GM18526 (cell line): ENCODE data around the gene LMNA.

ENCODE experiments used
- POLR2A ChIP-seq: IDR thresholded peaks from 3 replicates; pipeline ENCODE4 v1.6.1; 2011; ENCODE audit not compliant: insufficient read length; ENCODE audit errors: extremely low read depth

Gene LMNA

DNA sequence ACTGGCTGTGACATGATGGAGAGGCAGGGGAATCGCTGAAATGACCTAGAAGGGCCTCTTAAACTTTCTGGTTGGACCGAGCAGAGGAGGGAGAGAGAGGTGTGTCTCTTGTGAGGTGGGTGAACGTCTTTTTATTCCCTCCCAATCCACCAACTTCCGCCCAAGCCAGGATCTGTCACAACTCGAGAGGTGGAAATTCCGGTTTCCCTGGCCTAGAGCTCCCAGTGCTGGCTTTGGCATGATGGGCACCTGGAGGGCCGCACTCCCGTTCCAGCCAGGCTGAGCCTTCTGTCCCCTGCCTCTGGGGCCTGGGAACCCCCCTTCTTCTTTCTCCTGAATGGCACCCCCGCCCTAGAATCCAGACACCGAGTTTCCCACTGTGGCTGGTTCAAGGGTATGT, 38.9 kb downstream of the LMNA start, which contains the start of gene SEMA4A:
Gene SEMA4A, plus strand, starts transcription at position 224 of the 400 bp plus-strand sequence. CDS start 994 bp downstream, outside the sequence.
- no peak for TF ChIP-seq POLR2A

DNA sequence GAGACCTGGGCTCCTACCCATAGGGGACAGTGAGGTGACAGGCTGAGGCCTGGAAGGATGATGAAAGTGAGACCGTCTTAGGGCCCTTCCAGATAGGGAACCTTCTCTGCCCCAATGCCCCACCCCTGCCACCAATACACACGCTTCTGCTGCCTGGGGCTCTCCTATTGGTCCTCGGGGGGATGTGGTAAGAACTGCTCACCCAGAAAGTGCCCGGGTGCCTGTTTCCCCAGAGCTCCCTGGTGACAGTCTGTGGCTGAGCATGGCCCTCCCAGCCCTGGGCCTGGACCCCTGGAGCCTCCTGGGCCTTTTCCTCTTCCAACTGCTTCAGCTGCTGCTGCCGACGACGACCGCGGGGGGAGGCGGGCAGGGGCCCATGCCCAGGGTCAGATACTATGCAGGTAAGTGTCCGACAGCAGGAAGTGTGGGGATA, 39.8 kb downstream of the LMNA start:
- peak; percentile 88 for TF ChIP-seq POLR2A

DNA sequence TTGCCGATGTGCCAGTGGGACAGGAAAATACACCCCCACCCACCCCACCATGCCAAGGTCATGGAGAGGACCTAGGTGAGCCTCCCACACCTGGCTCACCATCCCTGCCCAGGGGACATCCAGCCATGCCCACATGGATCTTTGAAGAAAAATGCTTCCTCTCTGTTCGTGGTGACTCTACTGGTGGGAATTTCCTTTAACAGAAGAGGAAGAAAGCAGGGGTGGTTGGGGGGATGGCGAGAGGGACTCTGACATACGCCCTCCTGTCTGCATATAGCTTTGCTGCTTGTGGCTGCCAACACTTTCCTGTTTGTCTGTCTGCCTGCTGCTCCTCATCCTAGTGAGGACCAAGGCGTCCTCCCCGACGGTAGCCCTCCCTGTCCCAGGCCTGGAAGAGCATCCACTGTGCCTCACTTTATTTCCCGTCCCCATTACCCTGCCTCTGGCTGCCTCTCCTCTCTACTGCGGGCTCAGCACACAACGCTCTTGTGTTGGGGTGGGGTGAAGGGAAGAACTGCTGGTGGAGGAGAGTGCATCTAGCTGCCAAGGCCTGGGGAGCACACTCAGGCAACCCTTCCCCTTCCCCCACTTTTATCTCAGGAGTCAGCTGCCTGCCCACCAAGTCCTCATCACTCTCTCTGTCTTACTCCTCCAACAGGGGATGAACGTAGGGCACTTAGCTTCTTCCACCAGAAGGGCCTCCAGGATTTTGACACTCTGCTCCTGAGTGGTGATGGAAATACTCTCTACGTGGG, 41.4 kb downstream of the LMNA start:
- TF ChIP-seq POLR2A: no peak

DNA sequence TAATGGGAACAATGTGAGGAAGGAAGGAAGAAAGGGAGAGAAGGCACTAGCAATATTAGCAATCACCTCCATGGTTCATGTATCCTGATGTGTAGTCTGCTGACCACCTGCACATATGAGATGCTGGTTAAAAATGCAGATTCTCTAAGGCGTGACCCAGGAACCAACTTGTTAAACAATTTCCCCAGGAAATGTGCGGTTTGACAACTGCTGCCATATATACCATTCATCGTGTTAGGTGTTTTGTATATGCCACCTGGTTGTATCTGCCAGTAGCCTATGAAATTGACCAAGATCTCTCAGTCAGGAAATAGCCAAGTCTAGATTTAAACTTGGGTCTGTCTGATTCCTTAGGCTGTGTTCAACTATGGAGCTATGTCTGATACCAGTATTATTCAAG, 43.0 kb downstream of the LMNA start:
- TF ChIP-seq POLR2A: peak; percentile 27

DNA sequence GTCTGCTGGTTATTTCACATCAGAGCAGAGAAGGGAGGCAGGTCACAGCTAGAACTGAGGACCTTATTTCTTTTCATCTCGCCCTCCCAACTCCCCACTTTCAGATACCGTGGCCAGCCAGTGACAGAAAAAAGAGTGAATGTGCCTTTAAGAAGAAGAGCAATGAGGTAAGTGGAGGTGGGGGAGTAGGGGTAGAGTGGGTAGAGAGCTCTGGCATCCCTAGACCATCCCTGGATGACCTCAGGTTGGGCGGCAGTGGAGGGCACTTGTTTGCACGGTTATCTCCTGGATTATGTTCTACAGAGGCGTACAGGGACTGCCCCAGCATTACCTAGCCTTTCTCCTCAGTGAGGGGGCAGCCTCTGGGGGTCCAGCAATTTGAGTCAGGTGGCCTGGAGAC, 43.5 kb downstream of the LMNA start:
- TF ChIP-seq POLR2A: no peak

DNA sequence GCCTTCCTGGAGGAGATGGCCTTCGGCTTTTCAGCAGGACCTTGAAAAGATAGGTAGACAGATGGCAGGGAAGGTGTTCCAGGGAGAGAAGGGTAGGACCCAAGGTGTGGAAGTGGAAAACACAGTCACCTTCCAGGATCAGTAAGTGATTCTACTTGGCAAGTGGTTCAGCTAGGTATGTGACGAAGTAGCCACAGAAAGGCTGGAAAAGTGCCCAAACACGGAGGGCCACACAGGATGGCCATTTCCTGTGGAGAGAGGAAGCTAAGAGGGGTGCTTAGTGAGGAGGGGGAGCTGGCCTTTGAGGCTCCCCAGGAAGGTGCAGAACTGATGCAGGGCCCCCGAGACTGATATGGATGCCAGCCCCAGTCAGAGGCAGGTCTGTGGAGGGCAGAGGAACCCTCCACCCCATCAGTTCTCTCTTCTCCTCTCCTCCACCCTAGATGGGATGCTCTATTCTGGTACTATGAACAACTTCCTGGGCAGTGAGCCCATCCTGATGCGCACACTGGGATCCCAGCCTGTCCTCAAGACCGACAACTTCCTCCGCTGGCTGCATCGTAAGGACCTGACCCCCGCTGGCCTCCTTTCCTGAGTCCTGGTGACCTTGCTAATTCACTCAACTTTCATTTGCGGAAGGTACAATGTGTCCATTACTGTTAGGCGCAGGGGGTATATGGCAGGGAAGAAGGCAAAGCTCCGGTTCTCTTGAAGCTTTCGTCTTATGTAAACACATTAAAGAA, 45.7 kb downstream of the LMNA start:
- no peak for TF ChIP-seq POLR2A

DNA sequence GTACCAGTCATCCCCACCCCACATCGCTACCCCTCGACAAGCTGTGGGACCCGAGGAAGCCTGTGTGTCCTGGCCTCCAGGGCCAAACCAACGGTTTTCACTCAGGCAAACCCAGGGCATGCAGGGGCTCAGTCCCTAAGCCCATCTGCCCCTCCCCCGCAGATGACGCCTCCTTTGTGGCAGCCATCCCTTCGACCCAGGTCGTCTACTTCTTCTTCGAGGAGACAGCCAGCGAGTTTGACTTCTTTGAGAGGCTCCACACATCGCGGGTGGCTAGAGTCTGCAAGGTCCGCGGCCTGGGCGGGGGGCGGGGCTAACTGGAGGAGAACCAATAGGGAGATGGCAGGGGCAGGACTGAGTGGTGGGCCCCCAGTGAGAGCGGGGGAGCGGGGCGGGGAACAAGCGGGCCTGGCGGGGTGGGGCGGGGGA, 46.2 kb downstream of the LMNA start:
- TF ChIP-seq POLR2A: no peak

DNA sequence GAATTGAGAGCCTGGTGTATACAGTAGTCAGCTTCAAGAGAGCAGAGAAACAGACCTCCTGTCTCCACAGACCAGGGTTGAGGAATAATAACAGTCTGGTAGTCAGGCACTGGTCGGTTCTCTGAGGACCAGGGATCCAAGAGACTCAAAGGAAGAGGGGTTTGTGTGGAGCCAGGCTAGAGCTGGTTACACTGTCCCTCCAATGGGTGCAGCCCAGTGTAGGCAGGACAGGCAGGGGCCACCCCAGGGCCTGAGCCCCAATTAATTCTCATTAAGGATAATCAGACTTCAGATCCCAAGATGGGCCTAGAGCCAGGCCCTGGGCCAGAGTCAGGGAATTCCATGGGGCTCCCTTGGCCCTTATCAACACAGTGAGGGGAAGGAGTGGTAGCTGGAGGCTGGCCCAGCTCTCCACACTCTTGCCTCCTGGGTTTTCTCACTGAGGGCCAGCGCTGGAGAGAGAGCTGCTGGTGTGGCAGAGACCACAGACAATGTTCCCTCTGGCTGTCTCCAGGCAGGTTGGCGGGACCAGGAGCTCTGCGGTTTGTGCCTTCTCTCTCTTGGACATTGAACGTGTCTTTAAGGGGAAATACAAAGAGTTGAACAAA, 48.0 kb downstream of the LMNA start:
- TF ChIP-seq POLR2A: no peak

DNA sequence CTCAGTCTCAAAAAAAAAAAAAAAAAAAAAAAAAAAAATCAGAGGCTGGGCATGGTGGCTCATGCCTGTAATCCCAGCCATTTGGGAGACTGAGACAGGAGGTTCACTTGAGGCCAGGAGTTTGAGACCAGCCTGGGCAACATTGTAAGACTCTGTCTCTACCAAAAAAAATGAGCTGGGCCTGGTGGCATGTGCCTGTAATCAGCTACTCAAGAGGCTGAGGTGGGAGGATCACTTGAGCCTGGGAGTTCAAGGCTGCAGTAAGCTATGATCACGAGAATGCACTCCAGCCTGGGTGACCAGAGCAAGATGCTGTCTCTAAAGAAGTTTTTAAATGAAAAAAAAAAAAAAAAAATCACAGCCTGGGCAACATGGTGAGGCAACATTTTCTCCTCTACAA, 49.2 kb downstream of the LMNA start:
- TF ChIP-seq POLR2A: no peak

DNA sequence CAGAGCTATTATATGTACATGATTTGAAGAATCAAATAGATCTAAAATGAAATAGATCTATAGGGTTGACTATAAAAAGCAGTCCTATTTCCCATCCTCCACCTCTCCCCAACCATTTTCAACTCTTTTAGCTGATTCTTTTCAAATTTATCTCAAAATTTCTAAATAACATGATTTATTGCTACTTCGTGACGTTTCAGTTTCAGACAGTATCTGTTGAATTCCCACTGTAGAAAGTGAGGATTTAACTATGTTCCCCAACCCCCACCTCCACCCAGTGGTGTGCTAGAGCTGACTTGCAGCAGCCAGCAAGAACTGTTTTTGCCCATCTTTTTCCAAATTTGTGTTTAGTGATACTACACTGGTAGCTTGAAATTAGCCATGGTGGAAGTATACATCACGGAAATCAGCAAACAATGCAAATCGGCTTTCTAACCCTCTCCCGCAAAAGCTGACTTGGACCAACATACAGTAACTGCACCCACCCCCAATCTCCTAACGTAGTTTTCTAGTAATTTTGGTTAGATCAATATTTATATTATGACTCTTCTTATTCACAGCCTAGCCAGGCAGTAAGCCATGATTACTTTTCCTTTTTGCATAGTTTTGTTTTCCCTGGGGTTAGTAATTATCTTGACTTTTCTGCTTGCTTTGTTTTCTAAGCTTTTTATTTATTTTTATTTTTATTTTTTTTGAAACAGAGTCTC, 49.8 kb downstream of the LMNA start:
- no peak for TF ChIP-seq POLR2A

DNA sequence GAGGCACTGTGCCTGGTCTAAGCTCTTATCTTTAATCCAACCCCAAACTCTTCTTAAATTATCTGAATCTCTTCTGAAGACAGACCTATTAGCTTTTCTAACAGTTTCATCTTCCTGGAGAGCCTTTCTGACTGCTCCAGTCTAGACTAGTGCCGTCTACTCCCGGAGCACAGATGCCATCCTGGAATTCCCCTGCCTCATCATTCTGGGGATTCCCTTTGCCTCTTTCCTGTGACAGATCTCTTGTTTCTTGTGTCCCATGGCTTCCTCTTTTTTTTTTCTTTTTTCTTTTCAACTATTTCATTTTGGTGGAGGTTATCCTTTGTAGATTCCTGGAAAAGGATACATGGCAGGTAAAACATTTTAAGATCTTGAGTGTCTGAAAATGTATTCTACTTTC, 50.6 kb downstream of the LMNA start:
- no peak for TF ChIP-seq POLR2A

DNA sequence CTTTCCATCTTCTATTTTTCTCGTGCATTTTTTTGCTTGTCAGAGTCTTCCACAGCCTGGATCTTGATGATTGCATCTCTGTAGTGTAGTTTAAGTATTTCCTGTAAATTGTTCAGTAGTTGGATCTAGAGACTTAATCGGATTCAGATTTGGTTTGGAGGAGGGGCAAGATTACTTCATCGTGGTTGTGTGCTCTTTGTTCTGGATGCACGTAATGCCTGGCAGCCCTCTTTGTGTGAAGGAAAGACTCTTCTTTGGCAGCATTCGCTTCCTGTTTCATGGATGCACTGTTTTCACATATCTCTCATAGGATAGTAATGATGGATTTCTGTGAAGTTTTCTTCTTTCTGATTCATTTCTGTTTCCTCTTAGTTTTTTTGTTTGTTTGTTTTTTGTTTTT, 53.0 kb downstream of the LMNA start:
- no peak for TF ChIP-seq POLR2A

DNA sequence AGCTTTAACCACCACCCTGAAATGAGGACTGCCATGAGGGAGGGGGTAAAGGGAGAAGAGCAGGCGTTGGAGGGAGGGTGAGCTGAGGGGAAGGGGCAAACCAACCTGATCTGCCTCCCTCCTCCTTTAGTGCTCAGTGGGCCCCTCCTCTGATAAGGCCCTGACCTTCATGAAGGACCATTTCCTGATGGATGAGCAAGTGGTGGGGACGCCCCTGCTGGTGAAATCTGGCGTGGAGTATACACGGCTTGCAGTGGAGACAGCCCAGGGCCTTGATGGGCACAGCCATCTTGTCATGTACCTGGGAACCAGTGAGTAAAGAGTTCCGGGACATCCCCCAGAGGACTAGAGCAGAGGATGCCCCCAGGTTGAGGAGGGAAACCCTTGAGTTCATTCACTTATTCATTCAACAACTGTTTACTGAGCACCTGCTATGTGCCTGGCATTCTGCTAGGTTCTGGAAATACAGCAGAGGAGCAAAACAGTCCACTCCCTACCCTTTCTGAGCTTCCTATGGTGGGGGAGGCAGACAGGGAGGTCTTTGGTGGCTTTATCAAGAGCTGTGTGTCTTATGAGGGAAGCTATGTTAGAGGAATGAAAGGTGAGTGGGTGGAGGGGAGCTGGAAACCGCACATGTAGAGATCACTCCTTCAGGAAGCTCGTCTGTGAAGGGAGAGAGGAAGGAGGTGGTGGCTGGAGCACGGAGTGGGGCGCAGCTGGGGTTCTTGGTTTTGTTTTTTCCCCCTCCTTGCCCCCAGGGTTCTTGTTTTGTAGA, 58.4 kb downstream of the LMNA start:
- no peak for TF ChIP-seq POLR2A

DNA sequence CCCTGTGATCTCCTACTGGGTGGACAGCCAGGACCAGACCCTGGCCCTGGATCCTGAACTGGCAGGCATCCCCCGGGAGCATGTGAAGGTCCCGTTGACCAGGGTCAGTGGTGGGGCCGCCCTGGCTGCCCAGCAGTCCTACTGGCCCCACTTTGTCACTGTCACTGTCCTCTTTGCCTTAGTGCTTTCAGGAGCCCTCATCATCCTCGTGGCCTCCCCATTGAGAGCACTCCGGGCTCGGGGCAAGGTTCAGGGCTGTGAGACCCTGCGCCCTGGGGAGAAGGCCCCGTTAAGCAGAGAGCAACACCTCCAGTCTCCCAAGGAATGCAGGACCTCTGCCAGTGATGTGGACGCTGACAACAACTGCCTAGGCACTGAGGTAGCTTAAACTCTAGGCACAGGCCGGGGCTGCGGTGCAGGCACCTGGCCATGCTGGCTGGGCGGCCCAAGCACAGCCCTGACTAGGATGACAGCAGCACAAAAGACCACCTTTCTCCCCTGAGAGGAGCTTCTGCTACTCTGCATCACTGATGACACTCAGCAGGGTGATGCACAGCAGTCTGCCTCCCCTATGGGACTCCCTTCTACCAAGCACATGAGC, 62.2 kb downstream of the LMNA start:
- TF ChIP-seq POLR2A: no peak
